ENCODE data around the gene BEND6. TPM values are rescaled to one million over a fixed set of nuclear protein-coding genes. Genes with fewer than 3 reads are reported as not detected.
A peak's percentile ranks its signal among the peaks of the same experiment; 100 is the strongest.

Gene BEND6
- 9.2 and 15.4 TPM in 2 replicates for polyA plus RNA-seq (2011; rRNA removed)
- 4.1 and 6.7 TPM in 2 replicates for polyA minus RNA-seq (2011; rRNA and poly(A)+ RNA removed)

GRCh38 chr6:56954403-56955170 lies at the start of gene BEND6:
Gene BEND6 (plus strand): TSS chr6:56955107. CDS start chr6:56981811, 26,704 bp downstream.
- H3K27ac ChIP-seq (ENCODE audit: low read depth, low read length), result peak within 1 kb of the TSS; percentile 93
- ChIA-PET POLR2A (interaction anchor here (1.2 to 1.4 kb wide), 2 partner anchors 52 to 217 kb away, joined by 4 read pairs; partner anchors contain the start of gene BAG2), CTCF (interaction anchor here (0.6 to 4.7 kb wide), 44 partner anchors 8 to 478 kb away, joined by 3 to 33 read pairs (median 4); partner anchors contain the start of genes KIAA1586 and PRIM2)
- H3K4me3 ChIP-seq (ENCODE audit: low read depth, low read length), result peak within 1 kb of the TSS; percentile 73
- H3K9me3 ChIP-seq (ENCODE audit: control insufficient read depth, insufficient read depth, low read length), result no peaks in the 10 kb centered on the region; the same call in 1 of the 2 replicates
- TF ChIP-seq CTCF (IDR thresholded peaks at IDR 0.05; ENCODE audit: low read depth, low read length), result no peak
- peak; percentile 62 for DNase-seq (ENCODE audit: low read depth, low spot score)
- H3K27me3 ChIP-seq (ENCODE audit: control insufficient read depth, insufficient read depth, low read length), result no peaks in the 10 kb centered on the region

- Histone ChIP-seq H3K9me3 (ENCODE audit: control insufficient read depth, insufficient read depth, low read length) (no peaks in the 10 kb centered on the region), H3K27ac (ENCODE audit: low read depth, low read length) (no peak overlapping the region), H3K27me3 (ENCODE audit: control insufficient read depth, insufficient read depth, low read length) (no peaks in the 10 kb centered on the region), H3K4me3 (ENCODE audit: low read depth, low read length) (no peak overlapping the region)
- no peak for TF ChIP-seq CTCF (IDR thresholded peaks at IDR 0.05; ENCODE audit: low read depth, low read length)
- CTCF ChIA-PET, result interaction anchor here (0.7 to 4.6 kb wide), 15 partner anchors 8 to 418 kb away, joined by 4 to 50 read pairs (median 12); partner anchors contain the start of gene PRIM2
- DNase-seq (ENCODE audit: low read depth, low spot score), result no peak
- POLR2A ChIA-PET, result no interaction called here
Observed at GRCh38 chr6:56905378-56905777, 49.5 kb upstream of the BEND6 start.

- no peak for TF ChIP-seq CTCF (IDR thresholded peaks at IDR 0.05; ENCODE audit: low read depth, low read length)
- CTCF ChIA-PET, result interaction anchor here (1.2 to 4.2 kb wide), 2 partner anchors 113 to 283 kb away, joined by 3 to 50 read pairs; no protein-coding TSS in a partner anchor
- no peaks in the 10 kb centered on the region for H3K27me3 ChIP-seq (ENCODE audit: control insufficient read depth, insufficient read depth, low read length)
- no peak for DNase-seq (ENCODE audit: low read depth, low spot score)
- H3K27ac ChIP-seq (ENCODE audit: low read depth, low read length), result no peak overlapping the region
- H3K9me3 ChIP-seq (ENCODE audit: control insufficient read depth, insufficient read depth, low read length), result no peaks in the 10 kb centered on the region
- POLR2A ChIA-PET, result no interaction called here
- H3K4me3 ChIP-seq (ENCODE audit: low read depth, low read length), result no peak overlapping the region
Observed at GRCh38 chr6:56906752-56907151, 48.2 kb upstream of the BEND6 start.

GRCh38 chr6:56909115-56909907 lies 45.6 kb upstream of the BEND6 start:
- no peak for TF ChIP-seq CTCF (IDR thresholded peaks at IDR 0.05; ENCODE audit: low read depth, low read length)
- ChIA-PET CTCF (interaction anchor here (1.0 kb wide), 1 partner anchor 112 kb away, joined by 3 read pairs; no protein-coding TSS in a partner anchor), POLR2A (no interaction called here)
- H3K27ac ChIP-seq (ENCODE audit: low read depth, low read length), result no peak overlapping the region
- no peaks in the 10 kb centered on the region for H3K9me3 ChIP-seq (ENCODE audit: control insufficient read depth, insufficient read depth, low read length)
- H3K4me3 ChIP-seq (ENCODE audit: low read depth, low read length), result no peak overlapping the region
- no peaks in the 10 kb centered on the region for H3K27me3 ChIP-seq (ENCODE audit: control insufficient read depth, insufficient read depth, low read length)
- no peak for DNase-seq (ENCODE audit: low read depth, low spot score)
